Testis (tissue), 3 donors: ENCODE measurements around the gene C1orf21. TPM values are rescaled to one million over a fixed set of nuclear protein-coding genes. Genes with fewer than 3 reads are reported as not detected.

Experiments used
- DNase-seq: peaks from one replicate; pipeline ENCODE4 v3.0.0-alpha.2; 2019
- H3K27ac ChIP-seq, 2 donors: fragments of 200-600 bp; sonication (generic); one replicate each; pipeline ENCODE4 v1.5.1; 2019
- H3K27me3 ChIP-seq: fragments of 200-600 bp; sonication (generic); one replicate; pipeline ENCODE4 v1.5.1; 2019
- H3K36me3 ChIP-seq: fragments of 200-600 bp; sonication (generic); one replicate; pipeline ENCODE4 v1.5.1; 2017; ENCODE audit warnings: low read depth; ENCODE audit errors: missing control alignments
- H3K4me1 ChIP-seq: fragments of 200-600 bp; sonication (generic); one replicate; pipeline ENCODE4 v1.5.1; 2019
- H3K4me3 ChIP-seq, 2 donors: fragments of 200-600 bp; sonication (generic); one replicate each; pipeline ENCODE4 v1.5.1; 2017 to 2019
- H3K9me3 ChIP-seq: fragments of 200-600 bp; sonication (generic); one replicate; pipeline ENCODE4 v1.5.1; 2017
- POLR2A ChIP-seq: fragments of 450-650 bp; IDR thresholded peaks from one replicate; pipeline ENCODE4 v1.6.1; 2017; ENCODE audit warnings: antibody characterized with exemption, mild to moderate bottlenecking, moderate library complexity
- WGBS, 2 donors: methylation state at CpG; one replicate each; pipeline ENCODE4 v1.1.5; 2018; 5-methylcytosine and 5-hydroxymethylcytosine counted together
- intact Hi-C: fragments of 100-400 bp; cut with DNase I; formaldehyde crosslinking; loops from one replicate; pipeline ENCODE4 v1.15.1; 2023; ENCODE audit warnings: low total_unique reads
- polyA plus RNA-seq: library from polyadenylated mRNA; stranded (reverse); fragments of 350-450 nt; fragmentation: Illumina TruSeq; extraction: RNeasy Lipid Tissue Mini Kit (QIAGEN cat#74804); gene quantifications from one replicate; pipeline ENCODE4 v1.2.3, GENCODE V29; 2014; ENCODE audit warnings: low read depth, low replicate concordance; ENCODE audit not compliant: insufficient read depth
- total RNA-seq, 2 donors: library from RNA; depleted of rRNA; stranded (reverse); fragments of >200 nt; gene quantifications; one replicate each; pipeline ENCODE4 v1.2.3, GENCODE V29; 2016
- TF ChIP-seq, protein P1 (sequence below), 3 experiments: fragments of 450-650 bp in 2 of 3; fragments of 200-600 bp in 1 of 3; sonication (generic) in 1 of 3; IDR thresholded peaks; one replicate each; pipeline ENCODE4 v1.5.1; 2016 to 2019; ENCODE audit warnings: antibody characterized with exemption in 3 of 3, mild to moderate bottlenecking in 2 of 3, moderate library complexity in 1 of 3

Gene C1orf21
- total and polyA plus RNA-seq, 3 donors from 2014 or later = 13.9 to 17.2 (median 16.0) TPM

- no peak for DNase-seq
- no peak overlapping the region for H3K4me3 ChIP-seq
- intact Hi-C loops = no loop called here
- 75 to 82% methylated on average over 5 of the region's 5 CpGs for WGBS, 2 donors
- TF ChIP-seq, protein P1, sequence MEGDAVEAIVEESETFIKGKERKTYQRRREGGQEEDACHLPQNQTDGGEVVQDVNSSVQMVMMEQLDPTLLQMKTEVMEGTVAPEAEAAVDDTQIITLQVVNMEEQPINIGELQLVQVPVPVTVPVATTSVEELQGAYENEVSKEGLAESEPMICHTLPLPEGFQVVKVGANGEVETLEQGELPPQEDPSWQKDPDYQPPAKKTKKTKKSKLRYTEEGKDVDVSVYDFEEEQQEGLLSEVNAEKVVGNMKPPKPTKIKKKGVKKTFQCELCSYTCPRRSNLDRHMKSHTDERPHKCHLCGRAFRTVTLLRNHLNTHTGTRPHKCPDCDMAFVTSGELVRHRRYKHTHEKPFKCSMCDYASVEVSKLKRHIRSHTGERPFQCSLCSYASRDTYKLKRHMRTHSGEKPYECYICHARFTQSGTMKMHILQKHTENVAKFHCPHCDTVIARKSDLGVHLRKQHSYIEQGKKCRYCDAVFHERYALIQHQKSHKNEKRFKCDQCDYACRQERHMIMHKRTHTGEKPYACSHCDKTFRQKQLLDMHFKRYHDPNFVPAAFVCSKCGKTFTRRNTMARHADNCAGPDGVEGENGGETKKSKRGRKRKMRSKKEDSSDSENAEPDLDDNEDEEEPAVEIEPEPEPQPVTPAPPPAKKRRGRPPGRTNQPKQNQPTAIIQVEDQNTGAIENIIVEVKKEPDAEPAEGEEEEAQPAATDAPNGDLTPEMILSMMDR (IDR thresholded peaks at IDR 0.05) = no peak
- TF ChIP-seq POLR2A = no peak
- no peaks in the 10 kb centered on the region for H3K36me3 ChIP-seq
- H3K27me3 ChIP-seq = no peaks in the 10 kb centered on the region
- peaks cover 55% of the 10 kb centered on the region for H3K4me1 ChIP-seq
- H3K9me3 ChIP-seq = no peaks in the 10 kb centered on the region
- peak overlapping the region; percentile 88 to 90 for H3K27ac ChIP-seq
These were observed 237.8 kb downstream of the C1orf21 start for GRCh38 chr1:184624626-184625025.

DNA sequence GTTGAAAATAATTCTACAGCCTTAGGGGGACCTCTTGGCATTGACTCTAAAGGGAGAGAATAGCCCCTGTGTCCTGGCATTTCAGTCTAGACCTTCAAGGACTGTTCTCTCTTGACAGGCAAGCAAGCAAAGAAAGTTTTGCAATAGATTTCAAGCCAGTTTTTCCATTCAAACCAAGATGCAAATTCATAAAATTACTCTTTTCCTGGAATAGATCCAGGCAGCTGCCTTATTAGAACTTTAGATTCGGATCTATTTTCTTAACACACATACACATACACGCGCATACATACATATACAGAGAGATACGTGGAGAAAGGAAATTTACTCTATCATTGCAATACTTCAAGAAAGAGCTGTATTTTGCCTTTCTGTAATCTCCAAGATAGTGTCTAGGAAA, 238.4 kb downstream of the C1orf21 start:
- peak overlapping the region in 1 of 2 donors; percentile 88 for H3K27ac ChIP-seq
- intact Hi-C loops = no loop called here
- H3K4me1 ChIP-seq = peaks cover 60% of the 10 kb centered on the region
- WGBS, 2 donors = 91 to 93% methylated on average over 4 of the region's 4 CpGs
- no peaks in the 10 kb centered on the region for H3K36me3 ChIP-seq
- no peak overlapping the region for H3K4me3 ChIP-seq
- DNase-seq = no peak
- no peaks in the 10 kb centered on the region for H3K27me3 ChIP-seq
- H3K9me3 ChIP-seq = no peaks in the 10 kb centered on the region
- TF ChIP-seq POLR2A = no peak
- TF ChIP-seq, protein P1 (IDR thresholded peaks at IDR 0.05) = no peak

- Histone ChIP-seq H3K4me3 (no peak overlapping the region), H3K36me3 (no peaks in the 10 kb centered on the region), H3K27me3 (no peaks in the 10 kb centered on the region), H3K9me3 (no peaks in the 10 kb centered on the region), H3K4me1 (peaks cover 62% of the 10 kb centered on the region), H3K27ac (peak overlapping the region in 1 of 2 donors; percentile 57)
- intact Hi-C loops = no loop called here
- no peak for DNase-seq
- TF ChIP-seq, protein P1 (IDR thresholded peaks at IDR 0.05) = no peak
- TF ChIP-seq POLR2A = no peak
- WGBS, 2 donors = 56 to 57% methylated on average over 13 of the region's 13 CpGs
These were observed 239.5 kb downstream of the C1orf21 start for GRCh38 chr1:184626076-184627006.

- no peaks in the 10 kb centered on the region for H3K9me3 ChIP-seq
- 60 to 64% methylated on average over 3 of the region's 3 CpGs for WGBS, 2 donors
- TF ChIP-seq, protein P1 (IDR thresholded peaks at IDR 0.05) = no peak
- peak overlapping the region in 1 of 2 donors; percentile 57 for H3K27ac ChIP-seq
- no peaks in the 10 kb centered on the region for H3K27me3 ChIP-seq
- no peak for DNase-seq
- intact Hi-C loops = no loop called here
- no peak overlapping the region for H3K4me3 ChIP-seq
- H3K4me1 ChIP-seq = peaks cover 56% of the 10 kb centered on the region
- H3K36me3 ChIP-seq = no peaks in the 10 kb centered on the region
These were observed 240.1 kb downstream of the C1orf21 start for GRCh38 chr1:184627007-184627341.

- intact Hi-C loops = no loop called here
- Histone ChIP-seq H3K36me3 (no peaks in the 10 kb centered on the region), H3K4me1 (peaks cover 34% of the 10 kb centered on the region), H3K9me3 (no peaks in the 10 kb centered on the region), H3K27ac (peak overlapping the region; percentile 80), H3K4me3 (no peak overlapping the region), H3K27me3 (no peaks in the 10 kb centered on the region)
- 79 to 83% methylated on average over 4 of the region's 4 CpGs for WGBS, 2 donors
- TF ChIP-seq POLR2A = no peak
- TF ChIP-seq, protein P1 (IDR thresholded peaks at IDR 0.05) = no peak
- no peak for DNase-seq
These were observed 242.4 kb downstream of the C1orf21 start for GRCh38 chr1:184629266-184629665.
